ENCODE measurements around the gene NBL1. TPM values are rescaled to one million over a fixed set of nuclear protein-coding genes. Genes with fewer than 3 reads are reported as not detected.
"Not testable (repeated sequence)": the region's sequence is repeated elsewhere in the genome, so short reads cannot be mapped to it uniquely, and the experiment has no call there.

NBL1 gene
- total RNA-seq, 1 donor from 2014 or later, result 38.1 TPM

DNA sequence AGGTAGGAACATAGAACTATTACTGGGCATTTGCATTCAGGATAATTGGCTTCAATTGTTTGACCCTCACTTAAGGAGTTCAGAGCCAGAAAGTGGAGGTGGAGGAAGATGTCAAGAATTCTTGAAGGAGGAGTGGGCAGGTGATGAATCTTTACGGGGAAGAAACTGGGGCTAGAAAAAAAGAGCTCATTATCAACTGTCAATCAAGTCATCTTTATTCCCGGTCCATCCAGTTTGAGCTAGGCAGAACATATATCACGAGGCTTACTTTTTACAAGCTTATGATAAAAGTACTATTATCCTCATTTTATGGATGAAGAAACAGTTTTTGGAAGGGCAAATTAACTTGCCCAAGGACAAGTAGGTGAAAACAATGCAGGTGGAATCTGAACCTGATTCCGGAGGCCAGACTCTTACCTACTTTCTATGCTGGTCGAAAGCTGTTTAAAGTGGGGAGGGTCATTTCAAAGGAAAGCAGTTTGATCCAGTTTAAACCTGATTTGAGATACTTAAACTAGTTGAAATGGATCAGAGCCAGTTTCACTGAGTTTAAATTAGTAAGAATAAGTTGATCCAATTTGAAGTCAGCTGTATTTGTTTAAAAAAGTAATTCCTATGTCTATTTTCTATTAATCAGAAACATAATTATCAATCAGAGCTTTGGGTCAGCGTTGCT lies 13.3 kb upstream of the NBL1 start:
- H3K36me3 Mint-ChIP-seq (ENCODE audit: low read depth, unreplicated experiment), result peaks cover 8% of the 10 kb centered on the region
- TF ChIP-seq, protein P1, sequence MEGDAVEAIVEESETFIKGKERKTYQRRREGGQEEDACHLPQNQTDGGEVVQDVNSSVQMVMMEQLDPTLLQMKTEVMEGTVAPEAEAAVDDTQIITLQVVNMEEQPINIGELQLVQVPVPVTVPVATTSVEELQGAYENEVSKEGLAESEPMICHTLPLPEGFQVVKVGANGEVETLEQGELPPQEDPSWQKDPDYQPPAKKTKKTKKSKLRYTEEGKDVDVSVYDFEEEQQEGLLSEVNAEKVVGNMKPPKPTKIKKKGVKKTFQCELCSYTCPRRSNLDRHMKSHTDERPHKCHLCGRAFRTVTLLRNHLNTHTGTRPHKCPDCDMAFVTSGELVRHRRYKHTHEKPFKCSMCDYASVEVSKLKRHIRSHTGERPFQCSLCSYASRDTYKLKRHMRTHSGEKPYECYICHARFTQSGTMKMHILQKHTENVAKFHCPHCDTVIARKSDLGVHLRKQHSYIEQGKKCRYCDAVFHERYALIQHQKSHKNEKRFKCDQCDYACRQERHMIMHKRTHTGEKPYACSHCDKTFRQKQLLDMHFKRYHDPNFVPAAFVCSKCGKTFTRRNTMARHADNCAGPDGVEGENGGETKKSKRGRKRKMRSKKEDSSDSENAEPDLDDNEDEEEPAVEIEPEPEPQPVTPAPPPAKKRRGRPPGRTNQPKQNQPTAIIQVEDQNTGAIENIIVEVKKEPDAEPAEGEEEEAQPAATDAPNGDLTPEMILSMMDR (IDR thresholded peaks at IDR 0.05; ENCODE audit: unreplicated experiment), result no peak
- H3K27me3 Mint-ChIP-seq (ENCODE audit: unreplicated experiment), result peaks cover 1% of the 10 kb centered on the region
- DNase-seq (ENCODE audit: low spot score), result no peak
- H3K27ac Mint-ChIP-seq (ENCODE audit: unreplicated experiment), result no peak overlapping the region
- no peaks in the 10 kb centered on the region for H3K4me1 Mint-ChIP-seq (ENCODE audit: unreplicated experiment)
- H3K9me3 Mint-ChIP-seq (ENCODE audit: unreplicated experiment), result no peaks in the 10 kb centered on the region
- no peak overlapping the region for H3K4me3 Mint-ChIP-seq (ENCODE audit: unreplicated experiment)

DNA sequence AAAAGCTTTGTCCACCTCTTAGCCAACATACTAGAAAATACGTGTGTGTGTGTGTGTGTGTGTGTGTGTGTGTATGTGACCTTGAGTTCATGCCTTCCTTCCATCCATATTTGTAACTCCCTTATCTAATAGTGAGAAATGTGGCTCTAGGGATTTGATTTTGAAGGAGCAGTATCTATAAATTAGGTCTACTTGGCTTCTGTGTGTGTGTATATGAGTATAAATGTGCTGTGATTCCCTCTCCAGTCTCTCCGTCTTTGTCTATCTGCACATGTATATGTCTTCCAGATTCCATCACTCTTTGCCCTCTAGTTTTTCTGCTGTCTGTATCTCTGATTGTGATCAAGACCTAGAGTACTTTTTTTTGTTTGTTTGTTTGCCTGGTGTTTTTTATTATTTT lies 11.9 kb upstream of the NBL1 start:
- Mint-ChIP-seq H3K36me3 (ENCODE audit: low read depth, unreplicated experiment) (peaks cover 3% of the 10 kb centered on the region), H3K27me3 (ENCODE audit: unreplicated experiment) (peaks cover 1% of the 10 kb centered on the region), H3K27ac (ENCODE audit: unreplicated experiment) (no peak overlapping the region), H3K4me1 (ENCODE audit: unreplicated experiment) (no peaks in the 10 kb centered on the region), H3K9me3 (ENCODE audit: unreplicated experiment) (no peaks in the 10 kb centered on the region), H3K4me3 (ENCODE audit: unreplicated experiment) (no peak overlapping the region)
- DNase-seq (ENCODE audit: low spot score), result no peak
- TF ChIP-seq, protein P1 (IDR thresholded peaks at IDR 0.05; ENCODE audit: unreplicated experiment), result no peak

DNA sequence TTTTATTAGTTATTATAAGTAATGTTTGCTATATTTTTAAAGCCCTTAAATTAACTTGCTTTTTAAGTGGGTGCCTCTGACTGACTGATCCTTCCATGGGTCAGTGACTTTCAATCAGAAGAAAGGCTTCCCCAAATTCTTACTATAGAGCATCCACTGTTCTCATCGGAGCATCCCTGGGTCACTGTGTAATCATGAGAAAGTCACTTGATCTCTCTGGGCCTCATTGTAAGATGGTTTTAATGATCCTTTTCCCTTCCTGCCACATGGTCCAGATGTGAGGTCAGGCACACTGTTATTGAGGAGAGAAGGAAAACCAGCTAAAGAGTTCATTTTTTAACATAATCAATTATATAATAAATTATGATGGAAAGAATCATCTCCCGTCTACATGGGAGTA lies 11.0 kb upstream of the NBL1 start:
- Mint-ChIP-seq H3K4me1 (ENCODE audit: unreplicated experiment) (no peaks in the 10 kb centered on the region), H3K9me3 (ENCODE audit: unreplicated experiment) (no peaks in the 10 kb centered on the region), H3K36me3 (ENCODE audit: low read depth, unreplicated experiment) (peaks cover 3% of the 10 kb centered on the region), H3K27me3 (ENCODE audit: unreplicated experiment) (peaks cover 1% of the 10 kb centered on the region), H3K27ac (ENCODE audit: unreplicated experiment) (no peak overlapping the region), H3K4me3 (ENCODE audit: unreplicated experiment) (no peak overlapping the region)
- TF ChIP-seq, protein P1 (IDR thresholded peaks at IDR 0.05; ENCODE audit: unreplicated experiment), result no peak
- no peak for DNase-seq (ENCODE audit: low spot score)

DNA sequence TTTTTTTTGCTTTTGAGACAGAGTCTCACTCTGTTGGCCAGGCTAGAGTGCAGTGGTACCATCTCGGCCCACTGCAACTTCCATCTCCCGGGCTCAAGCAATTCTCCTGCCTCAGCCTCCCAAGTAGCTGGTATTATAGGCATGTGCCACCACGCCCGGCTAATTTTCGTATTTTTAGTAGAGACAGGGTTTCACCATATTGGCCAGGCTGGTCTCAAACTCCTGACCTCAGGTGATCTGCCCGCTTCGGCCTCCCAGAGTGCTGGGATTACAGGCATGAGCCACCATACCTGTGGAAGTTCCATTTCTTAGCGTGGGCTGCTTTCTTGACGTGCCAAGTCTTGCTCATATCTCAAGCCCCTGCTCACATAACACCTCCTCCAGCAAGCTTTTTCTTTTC lies 9.0 kb upstream of the NBL1 start:
- not testable (repeated sequence) for H3K36me3 Mint-ChIP-seq (ENCODE audit: low read depth, unreplicated experiment); H3K27ac Mint-ChIP-seq (ENCODE audit: unreplicated experiment); DNase-seq (ENCODE audit: low spot score); H3K9me3 Mint-ChIP-seq (ENCODE audit: unreplicated experiment); H3K27me3 Mint-ChIP-seq (ENCODE audit: unreplicated experiment); H3K4me3 Mint-ChIP-seq (ENCODE audit: unreplicated experiment); H3K4me1 Mint-ChIP-seq (ENCODE audit: unreplicated experiment)

DNA sequence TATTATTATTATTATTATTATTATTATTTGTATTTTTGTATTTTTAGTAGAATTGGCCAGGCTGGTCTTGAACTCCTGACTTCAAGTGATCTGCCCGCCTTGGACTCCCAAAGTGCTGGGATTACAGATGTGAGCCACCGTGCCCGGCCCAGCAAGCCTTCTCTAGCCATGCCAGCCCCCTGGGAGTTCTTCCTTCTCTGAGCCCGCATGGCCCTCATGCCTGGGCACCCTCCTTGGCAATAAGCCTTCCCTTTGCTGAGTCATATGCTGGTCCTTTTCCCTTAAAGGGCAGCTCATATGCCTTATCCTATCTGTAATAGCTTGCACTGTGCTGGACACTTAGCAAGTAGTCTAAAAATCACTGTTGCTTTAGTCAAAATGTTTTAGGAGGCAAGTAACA lies 8.5 kb upstream of the NBL1 start:
- peaks cover 2% of the 10 kb centered on the region for H3K4me1 Mint-ChIP-seq (ENCODE audit: unreplicated experiment)
- no peak overlapping the region for H3K4me3 Mint-ChIP-seq (ENCODE audit: unreplicated experiment)
- no peak overlapping the region for H3K27ac Mint-ChIP-seq (ENCODE audit: unreplicated experiment)
- no peaks in the 10 kb centered on the region for H3K36me3 Mint-ChIP-seq (ENCODE audit: low read depth, unreplicated experiment)
- H3K9me3 Mint-ChIP-seq (ENCODE audit: unreplicated experiment), result no peaks in the 10 kb centered on the region
- TF ChIP-seq, protein P1 (IDR thresholded peaks at IDR 0.05; ENCODE audit: unreplicated experiment), result no peak
- no peak for DNase-seq (ENCODE audit: low spot score)
- peaks cover 1% of the 10 kb centered on the region for H3K27me3 Mint-ChIP-seq (ENCODE audit: unreplicated experiment)

Measured in endothelial cell (in vitro differentiated cells).